ENCODE data around the gene SEC14L2. TPM values are rescaled to one million over a fixed set of nuclear protein-coding genes. Genes with fewer than 3 reads are reported as not detected.

SEC14L2 gene
- total RNA-seq, 1 experiment from 2014 or later = 33.5 TPM

DNA sequence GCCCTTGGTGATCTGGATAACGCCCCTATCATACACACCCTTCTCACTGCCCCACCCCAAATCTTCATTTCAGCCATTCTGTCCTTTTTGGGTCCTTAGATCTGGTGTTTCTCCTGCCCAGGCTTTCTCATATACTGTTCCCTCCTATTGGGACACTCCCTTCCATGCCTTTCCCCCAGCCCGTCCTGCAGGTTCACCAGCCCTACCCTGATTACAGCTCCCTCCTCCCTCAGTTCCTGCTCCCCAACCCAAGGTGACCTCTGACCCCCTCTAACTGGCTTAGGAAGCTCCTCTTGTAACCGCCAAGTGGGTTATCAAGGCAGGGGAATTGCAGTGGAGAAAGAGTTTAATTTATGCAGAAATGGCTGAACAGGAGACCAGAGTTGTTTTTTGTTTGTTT lies 41.7 kb downstream of the SEC14L2 start:
- H3K79me2 ChIP-seq (ENCODE audit: insufficient read depth, low read length) = 0 out of 2 replicates have a peak, but pooled peaks cover 5% of the 10 kb centered on the region
- ATAC-seq (no peak), DNase-seq (ENCODE audit: low read depth, low spot score) (no peak)
- no peak overlapping the region for H3K9ac ChIP-seq (ENCODE audit: low read length)
- peaks cover 11 to 45% of the 10 kb centered on the region in 2 experiments for H3K4me1 ChIP-seq (ENCODE audit: control insufficient read depth in 1 of 2, insufficient read depth in 2 of 2, low read length in 2 of 2)
- no peak overlapping the region for H3K27ac ChIP-seq (ENCODE audit: low read depth, low read length)
- no peak for TF ChIP-seq CEBPB (IDR thresholded peaks at IDR 0.05; ENCODE audit: low read depth)
- TF ChIP-seq ZNF274 (IDR thresholded peaks at IDR 0.05; ENCODE audit: low read depth, low read length) = no peak
- no peak for TF ChIP-seq TCF7L2 (IDR thresholded peaks at IDR 0.05; ENCODE audit: borderline replicate concordance, extremely low read depth, insufficient read depth, insufficient read length)
- no peak for TF ChIP-seq SP1 (IDR thresholded peaks at IDR 0.05; ENCODE audit: low read depth)
- TF ChIP-seq CTCF (IDR thresholded peaks at IDR 0.05 in 2 of 3, conservative IDR thresholded peaks at IDR 0.05 in 1 of 3; ENCODE audit: borderline replicate concordance in 1 of 3, insufficient read depth in 1 of 3, low read depth in 2 of 3, low read length in 2 of 3) = no peak
- TF ChIP-seq ELF1 (IDR thresholded peaks at IDR 0.05; ENCODE audit: borderline replicate concordance, low read depth) = no peak
- TF ChIP-seq, protein P1, sequence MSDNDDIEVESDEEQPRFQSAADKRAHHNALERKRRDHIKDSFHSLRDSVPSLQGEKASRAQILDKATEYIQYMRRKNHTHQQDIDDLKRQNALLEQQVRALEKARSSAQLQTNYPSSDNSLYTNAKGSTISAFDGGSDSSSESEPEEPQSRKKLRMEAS (IDR thresholded peaks at IDR 0.05) = no peak
- TF ChIP-seq FOSL1 (IDR thresholded peaks at IDR 0.05; ENCODE audit: low read depth) = no peak
- TF ChIP-seq SRF (IDR thresholded peaks at IDR 0.05; ENCODE audit: low read depth) = no peak
- no peak for TF ChIP-seq ZBTB33 (IDR thresholded peaks at IDR 0.05; ENCODE audit: extremely low read depth, insufficient replicate concordance, low read length)
- no peak for TF ChIP-seq ATF3 (IDR thresholded peaks at IDR 0.05)
- TF ChIP-seq EZH2phosphoT487 (IDR thresholded peaks at IDR 0.05; ENCODE audit: borderline replicate concordance) = no peak
- TF ChIP-seq, protein P2, sequence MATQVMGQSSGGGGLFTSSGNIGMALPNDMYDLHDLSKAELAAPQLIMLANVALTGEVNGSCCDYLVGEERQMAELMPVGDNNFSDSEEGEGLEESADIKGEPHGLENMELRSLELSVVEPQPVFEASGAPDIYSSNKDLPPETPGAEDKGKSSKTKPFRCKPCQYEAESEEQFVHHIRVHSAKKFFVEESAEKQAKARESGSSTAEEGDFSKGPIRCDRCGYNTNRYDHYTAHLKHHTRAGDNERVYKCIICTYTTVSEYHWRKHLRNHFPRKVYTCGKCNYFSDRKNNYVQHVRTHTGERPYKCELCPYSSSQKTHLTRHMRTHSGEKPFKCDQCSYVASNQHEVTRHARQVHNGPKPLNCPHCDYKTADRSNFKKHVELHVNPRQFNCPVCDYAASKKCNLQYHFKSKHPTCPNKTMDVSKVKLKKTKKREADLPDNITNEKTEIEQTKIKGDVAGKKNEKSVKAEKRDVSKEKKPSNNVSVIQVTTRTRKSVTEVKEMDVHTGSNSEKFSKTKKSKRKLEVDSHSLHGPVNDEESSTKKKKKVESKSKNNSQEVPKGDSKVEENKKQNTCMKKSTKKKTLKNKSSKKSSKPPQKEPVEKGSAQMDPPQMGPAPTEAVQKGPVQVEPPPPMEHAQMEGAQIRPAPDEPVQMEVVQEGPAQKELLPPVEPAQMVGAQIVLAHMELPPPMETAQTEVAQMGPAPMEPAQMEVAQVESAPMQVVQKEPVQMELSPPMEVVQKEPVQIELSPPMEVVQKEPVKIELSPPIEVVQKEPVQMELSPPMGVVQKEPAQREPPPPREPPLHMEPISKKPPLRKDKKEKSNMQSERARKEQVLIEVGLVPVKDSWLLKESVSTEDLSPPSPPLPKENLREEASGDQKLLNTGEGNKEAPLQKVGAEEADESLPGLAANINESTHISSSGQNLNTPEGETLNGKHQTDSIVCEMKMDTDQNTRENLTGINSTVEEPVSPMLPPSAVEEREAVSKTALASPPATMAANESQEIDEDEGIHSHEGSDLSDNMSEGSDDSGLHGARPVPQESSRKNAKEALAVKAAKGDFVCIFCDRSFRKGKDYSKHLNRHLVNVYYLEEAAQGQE (IDR thresholded peaks at IDR 0.05; ENCODE audit: low read depth) = no peak
- no peak for TF ChIP-seq EGR1 (IDR thresholded peaks at IDR 0.05; ENCODE audit: low read depth)
- H3K27me3 ChIP-seq (ENCODE audit: insufficient read depth, low read length) = no peaks in the 10 kb centered on the region
- no peak overlapping the region for H2AFZ ChIP-seq (ENCODE audit: low read depth, low read length, poor library complexity, severe bottlenecking)
- H3K4me3 ChIP-seq (replicated peaks in 1 of 2; ENCODE audit: low read depth in 1 of 2, low read length in 2 of 2) = no peak overlapping the region
- no peaks in the 10 kb centered on the region for H3K9me3 ChIP-seq (ENCODE audit: control insufficient read depth in 1 of 2, insufficient read depth in 1 of 2, low read depth in 1 of 2, low read length in 2 of 2)
- H3K36me3 ChIP-seq (ENCODE audit: control insufficient read depth in 1 of 2, insufficient read depth in 2 of 2, low read length in 2 of 2) = no peaks in the 10 kb centered on the region
- intact Hi-C loops (cut with micrococcal nuclease) = no loop called here
- H4K20me1 ChIP-seq (ENCODE audit: insufficient read depth) = no peaks in the 10 kb centered on the region
- ChIA-PET POLR2A (interaction anchor here (1.7 kb wide), 1 partner anchor 12 kb away, joined by 5 read pairs; the partner anchor contains the start of gene MTFP1), RAD21 (ENCODE audit: low non-redundant PET in 1 of 2, low total read pairs in 2 of 2, uncharacterized antibody in 2 of 2, unreplicated experiment in 2 of 2) (no interaction called here), CTCF (interaction anchor here (1.2 kb wide), 1 partner anchor 51 kb away, joined by 4 read pairs; the partner anchor contains the start of gene RNF215)
- no TSS peak for BruUV-seq (replicated peaks)
- H3K4me2 ChIP-seq (ENCODE audit: low read length) = no peak overlapping the region
- H3K9me2 ChIP-seq (ENCODE audit: insufficient read depth) = no peaks in the 10 kb centered on the region

Data from HCT116 (cell line).